Measurements from ENCODE around the gene PRDM10.
"Not testable (repeated sequence)": the region's sequence is repeated elsewhere in the genome, so short reads cannot be mapped to it uniquely, and the experiment has no call there.

Gene PRDM10

DNA sequence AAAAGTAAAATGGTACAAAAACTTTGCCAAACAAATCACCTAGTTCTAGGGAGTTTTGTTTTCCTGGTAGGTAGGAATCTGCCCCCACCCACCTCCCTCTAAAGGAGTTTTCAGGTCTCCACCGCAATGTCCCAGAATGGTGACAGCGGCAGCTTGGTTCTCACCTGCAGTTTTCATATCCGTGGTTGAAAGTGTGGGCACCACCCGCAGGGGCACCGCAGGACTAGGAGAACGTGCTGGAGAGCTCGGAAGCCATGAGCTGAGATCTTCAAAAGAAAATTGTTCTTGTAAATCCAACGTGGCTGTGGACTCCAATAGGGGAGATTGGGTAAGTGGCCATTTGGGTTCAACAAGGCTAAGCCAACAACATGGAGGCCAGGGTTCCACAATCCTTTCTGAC lies 118.1 kb downstream of the PRDM10 start:
- no peak for FAIRE-seq

DNA sequence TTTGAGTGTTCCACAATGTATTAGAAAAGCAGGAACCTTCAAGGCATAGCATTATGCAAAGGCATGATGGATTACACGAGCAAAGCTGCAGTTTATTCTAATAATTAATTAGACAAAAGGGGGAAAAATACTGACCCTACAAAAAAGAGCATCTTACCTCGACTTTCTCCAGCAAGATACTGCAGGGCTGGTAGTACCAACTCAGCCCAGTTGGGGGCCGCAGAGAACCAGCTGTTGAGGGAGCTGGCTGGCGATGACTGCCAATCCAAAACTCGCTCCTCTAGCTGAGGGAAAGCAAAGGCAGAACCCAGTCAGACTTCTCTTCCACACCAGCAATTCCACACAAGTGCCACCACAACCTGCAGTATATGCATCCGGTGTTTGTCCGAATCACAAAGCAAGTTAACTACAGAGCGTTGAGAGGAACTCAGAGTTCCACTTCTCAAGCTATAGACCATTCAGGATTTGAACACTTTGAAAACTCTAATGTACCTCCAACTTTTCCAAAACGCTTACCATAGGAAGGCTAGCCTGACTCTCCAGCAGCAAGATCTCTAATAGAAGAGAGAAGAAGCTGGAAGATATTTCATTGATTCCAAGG lies 121.0 kb downstream of the PRDM10 start:
- no peak for FAIRE-seq

DNA sequence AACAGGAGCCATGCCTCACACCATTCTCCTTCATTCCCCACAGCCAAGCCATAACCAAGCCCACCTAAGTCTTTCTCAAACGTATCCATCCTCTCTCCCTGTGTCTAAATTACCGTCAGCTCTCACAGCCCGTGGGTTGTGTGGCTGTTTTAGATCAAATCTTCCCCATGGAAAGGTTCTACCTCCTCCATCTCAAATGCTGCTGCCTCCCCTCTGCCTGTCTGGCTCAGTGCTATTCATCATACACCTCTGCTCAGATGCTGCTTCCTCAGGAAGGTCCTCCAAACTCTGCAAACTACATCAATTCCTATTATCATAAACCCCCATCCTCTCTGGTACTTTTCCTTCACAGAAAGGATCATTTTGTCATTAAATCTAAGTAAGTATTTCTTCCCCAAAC lies 122.3 kb downstream of the PRDM10 start:
- FAIRE-seq = no peak

DNA sequence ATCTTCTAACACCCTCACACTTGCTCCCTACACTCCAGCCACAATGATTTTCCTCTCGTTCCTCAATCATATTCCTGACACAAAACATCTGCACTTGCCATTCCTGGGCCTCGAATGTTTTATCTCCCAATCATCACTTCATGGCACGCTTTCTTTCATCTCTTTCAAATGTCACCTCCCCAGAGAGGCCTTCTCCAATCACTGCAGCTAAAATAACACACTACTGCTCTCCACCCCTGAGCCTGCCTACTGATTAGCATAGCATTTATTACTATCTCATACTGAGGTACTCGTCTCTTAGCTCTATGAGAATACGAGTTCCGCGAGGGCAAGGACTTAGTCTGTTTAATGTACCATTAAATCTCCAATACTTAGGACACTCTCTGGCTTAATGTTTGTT lies 130.7 kb downstream of the PRDM10 start:
- FAIRE-seq = no peak

DNA sequence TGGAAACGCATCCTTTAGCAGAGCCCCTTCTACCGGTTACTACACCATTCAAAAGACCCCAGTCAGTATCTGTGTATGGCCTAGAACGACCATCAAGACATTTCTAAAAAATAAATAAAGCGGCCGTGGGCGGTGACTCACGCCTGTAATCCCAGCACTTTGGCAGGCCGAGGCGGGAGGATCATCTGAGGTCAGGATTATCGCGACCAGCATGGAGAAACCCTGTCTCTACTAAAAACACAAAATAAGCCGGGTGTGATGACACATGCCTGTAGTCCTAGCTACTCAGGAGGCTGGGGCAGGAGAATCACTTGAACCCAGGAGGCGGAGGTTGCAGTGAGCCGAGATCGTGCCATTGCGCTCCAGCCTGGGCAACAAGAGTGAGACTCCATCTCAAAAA lies 134.0 kb downstream of the PRDM10 start:
- FAIRE-seq = not testable (repeated sequence)

DNA sequence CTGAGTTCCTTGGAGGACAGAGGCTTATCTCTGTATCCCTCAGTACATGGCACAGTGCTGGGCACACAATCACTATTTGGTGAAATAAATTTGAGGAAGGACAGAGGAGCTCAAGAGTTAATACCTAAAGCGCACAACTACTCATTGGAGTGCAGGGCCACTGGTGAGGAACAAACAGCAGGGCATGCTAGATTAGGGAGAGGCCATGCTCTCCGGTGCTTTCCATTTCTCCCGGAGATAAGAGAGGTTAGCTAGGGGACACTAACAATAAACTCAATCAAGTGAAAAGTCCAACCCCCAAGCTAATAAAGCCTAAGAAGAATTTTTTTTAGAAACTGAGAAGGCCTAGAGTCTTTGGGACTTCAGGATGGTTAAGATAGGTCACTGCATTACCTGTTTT lies 136.3 kb downstream of the PRDM10 start:
- no peak for FAIRE-seq

DNA sequence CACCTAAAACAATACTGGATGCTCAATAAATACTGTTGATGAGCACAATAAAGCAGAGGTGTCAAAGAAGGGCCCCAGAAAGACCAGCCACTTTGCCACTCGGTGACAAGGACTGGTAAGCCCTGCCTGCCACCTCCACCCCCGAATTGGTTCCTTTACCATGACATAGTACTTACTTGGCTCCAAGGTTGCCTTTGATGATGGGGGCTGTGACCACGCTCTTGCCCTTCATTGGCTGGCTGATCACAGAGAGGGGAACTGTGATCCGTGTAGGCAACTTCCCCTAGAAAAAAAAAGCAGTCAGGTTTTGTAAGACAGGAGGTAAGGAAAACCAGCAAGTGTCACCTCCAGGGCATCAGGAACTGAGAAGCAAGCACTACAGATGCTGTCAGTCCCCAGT lies 136.9 kb downstream of the PRDM10 start:
- FAIRE-seq = no peak

DNA sequence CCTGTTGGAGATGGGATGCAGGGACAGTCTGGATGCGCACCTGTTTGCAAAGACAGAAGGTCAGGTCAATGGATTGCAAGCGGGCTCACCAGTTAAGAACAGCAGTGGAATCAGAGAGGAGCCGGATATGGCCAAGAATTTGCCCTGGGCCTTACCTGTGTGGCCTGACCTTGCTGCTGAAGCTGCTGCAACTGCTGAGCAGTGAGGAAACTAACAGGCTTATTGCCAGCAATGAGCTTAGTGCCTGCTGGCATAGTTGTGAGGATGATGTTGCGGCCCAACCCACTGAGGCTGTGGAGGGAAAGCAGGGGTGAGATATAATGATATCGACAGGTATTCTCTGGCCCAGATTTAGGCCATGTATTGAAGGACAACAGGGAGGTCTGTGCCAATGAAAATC lies 137.8 kb downstream of the PRDM10 start:
- FAIRE-seq = no peak

DNA sequence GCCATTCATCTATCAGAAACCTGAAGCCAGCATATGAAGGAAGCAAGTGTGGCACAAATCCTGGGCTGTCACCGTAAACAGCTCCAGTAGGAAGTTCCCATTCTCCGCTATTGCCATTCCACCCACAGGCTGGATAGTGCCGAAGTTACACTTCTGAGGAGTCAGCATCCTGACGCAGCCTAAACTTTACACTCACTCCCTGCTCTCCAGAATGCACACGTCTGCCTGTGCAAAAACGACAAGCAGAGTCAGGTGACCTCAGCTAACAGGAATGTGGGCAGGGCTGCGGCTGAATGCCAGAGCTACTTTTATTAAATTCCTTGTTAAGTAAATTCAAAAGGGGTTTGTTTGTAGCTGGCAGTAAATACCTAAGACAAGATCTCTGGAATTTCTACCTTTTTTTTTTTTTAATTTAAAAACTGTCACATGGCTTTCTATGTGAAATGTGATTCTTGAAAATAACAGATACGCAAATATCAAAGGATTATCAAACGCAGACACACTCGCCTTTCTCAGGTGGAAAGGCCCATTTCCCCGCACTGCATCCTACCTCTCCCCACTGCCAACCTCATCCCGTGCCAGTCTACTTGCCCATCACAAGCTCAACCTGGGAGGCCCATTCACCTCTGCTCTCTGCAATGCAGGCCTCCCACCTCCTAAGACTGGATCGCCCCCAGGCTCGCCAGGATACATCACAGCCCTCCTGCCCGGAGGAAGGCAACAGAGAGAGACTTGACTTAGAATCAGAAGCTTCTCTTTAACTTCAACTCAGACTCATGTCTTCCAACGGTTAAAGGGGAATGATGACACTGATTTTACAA lies 140.7 kb downstream of the PRDM10 start:
- peak; percentile 50 for FAIRE-seq

DNA sequence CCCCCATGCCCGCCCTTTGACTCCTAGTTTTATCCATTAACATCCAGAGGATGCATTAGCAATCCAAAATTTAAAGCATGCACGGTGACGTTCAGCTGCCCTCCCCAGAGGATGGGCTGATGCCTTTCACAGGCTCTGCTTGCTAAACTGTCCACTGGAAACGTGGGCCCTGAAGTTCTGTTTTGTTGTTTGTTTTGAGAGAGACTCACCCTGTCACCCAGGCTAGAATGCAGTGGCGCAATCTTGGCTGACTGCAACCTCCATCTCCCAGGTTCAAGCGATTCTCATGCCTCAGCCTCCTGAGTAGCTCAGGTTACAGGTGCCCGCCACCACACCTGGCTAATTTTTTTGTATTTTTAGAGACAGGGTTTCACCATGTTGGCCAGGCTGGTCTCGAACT lies 146.6 kb downstream of the PRDM10 start:
- no peak for FAIRE-seq

DNA sequence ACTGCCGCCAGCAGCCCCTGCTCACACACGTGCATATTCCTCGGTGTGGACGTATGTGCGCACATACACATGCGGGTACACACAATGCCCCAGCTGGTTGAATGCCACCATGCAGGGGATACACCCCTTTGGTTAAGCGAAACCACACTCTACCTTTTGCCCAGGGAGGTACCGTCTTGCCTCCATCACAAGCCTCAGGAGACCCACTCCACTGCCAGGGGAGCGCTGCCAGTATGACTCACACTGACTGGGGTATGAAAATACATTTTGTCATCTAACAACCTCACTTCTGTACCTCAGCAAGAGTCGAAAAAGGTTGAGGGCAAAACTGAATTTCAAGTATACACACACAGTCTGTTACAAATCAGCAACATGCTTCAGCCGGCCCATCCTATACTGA lies 147.5 kb downstream of the PRDM10 start:
- FAIRE-seq = no peak

DNA sequence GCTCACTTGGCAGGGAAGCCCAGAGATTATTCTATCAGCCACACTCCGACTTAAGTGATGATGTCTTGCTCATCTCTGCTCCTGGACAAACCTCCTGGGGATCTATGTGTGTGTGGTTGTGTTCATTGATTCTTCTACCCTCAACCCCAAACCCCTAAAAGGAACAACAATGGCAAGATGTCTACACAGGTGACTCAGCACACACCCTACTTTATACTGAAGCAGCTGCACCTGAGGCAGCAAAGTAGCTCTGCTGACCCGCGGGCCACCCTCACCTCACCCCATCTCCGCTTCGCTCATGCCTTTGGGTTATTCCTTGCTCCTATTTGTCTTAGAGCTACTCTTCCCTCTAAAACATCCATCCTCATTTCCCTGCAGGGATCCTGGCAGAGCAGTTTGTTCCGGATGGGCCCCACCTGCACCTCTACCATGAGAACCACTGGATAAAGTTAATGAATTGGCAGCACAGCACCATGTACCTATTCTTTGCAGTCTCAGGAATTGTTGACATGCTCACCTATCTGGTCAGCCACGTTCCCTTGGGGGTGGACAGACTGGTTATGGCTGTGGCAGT lies 148.3 kb downstream of the PRDM10 start:
- no peak for FAIRE-seq

DNA sequence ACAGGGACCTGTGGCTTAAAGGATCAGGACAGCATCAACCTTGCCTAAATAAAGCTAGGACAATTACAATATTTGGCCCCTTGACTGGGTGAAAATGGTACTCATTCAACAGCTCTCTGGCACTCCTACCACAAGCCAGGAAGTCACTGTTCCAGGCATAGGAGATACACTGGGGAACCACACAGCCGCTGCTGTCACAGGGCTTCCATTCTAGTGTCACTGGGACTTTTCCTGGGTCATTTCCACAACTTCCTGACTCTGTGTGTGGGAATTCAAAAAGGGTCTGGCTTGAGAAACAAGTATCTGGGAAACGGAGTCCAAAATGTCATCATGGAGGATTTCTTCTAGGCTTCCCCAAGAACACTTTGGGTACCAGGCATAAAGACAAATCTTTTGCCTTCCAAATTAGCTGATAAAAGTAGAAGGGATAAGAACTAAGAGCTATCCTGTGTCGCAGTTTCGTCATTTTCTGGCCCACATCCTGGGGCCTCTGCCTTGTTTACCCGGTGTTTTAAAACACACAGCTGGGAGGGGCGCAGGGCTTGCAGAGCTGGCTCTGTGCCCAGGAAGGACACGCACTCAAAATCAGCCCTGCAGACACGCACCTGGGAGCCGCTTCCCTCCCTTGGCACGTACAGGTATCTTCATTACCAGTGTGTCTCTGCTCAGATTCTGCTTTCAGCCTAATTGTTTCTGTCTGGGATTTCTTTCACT lies 149.0 kb downstream of the PRDM10 start:
- FAIRE-seq = no peak

DNA sequence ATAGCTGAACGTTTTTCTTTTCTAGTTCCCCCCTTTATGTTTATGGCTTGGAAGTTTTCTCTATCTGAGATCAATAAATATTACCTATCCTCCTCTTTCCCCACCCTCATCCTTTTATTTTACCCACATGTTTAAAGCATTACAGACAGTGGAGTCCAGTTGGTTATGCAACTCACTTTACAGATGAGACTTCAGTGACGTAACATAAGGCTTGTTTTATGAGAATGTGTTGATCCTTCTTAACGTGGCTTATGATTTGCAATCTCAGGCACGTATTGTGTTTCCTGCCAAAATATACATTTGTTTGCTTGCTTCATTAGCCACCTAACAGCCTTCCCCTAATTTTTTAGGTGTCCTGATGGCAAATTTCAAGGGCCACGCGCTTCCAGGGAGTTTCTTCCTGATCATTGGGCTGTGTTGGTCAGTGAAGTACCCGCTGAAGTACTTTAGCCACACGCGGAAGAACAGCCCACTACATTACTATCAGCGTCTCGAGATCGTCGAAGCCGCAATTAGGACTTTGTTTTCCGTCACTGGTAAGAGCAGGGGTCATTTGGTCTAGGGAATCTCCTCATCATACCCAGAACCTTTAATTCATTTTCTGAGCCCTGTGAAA lies 150.4 kb downstream of the PRDM10 start:
- FAIRE-seq = no peak

All from endometrium (tissue), 2 donors.